GM19328 (cell line): ENCODE results near the gene CLCN3.
A peak's percentile ranks its signal among the peaks of the same experiment; 100 is the strongest.
"Not testable (repeated sequence)": the region's sequence is repeated elsewhere in the genome, so short reads cannot be mapped to it uniquely, and the experiment has no call there.

Source experiments
- ATAC-seq: cut with Tn5 transposase; IDR thresholded peaks from one replicate; pipeline ENCODE4 v1.9.1; 2021; ENCODE audit warnings: mild to moderate bottlenecking, moderate library complexity; ENCODE audit not compliant: unreplicated experiment

The CLCN3 gene

GRCh38 chr4:169690787-169691186 lies 70.4 kb downstream of the CLCN3 start:
- ATAC-seq, result no peak

- ATAC-seq, result no peak
Observed at GRCh38 chr4:169698331-169698730, 78.0 kb downstream of the CLCN3 start.

- ATAC-seq, result no peak
Observed at GRCh38 chr4:169707958-169708643, 87.7 kb downstream of the CLCN3 start.

- no peak for ATAC-seq
Observed at GRCh38 chr4:169715826-169716225, 95.4 kb downstream of the CLCN3 start.

- no peak for ATAC-seq
Observed at GRCh38 chr4:169716677-169717076, 96.3 kb downstream of the CLCN3 start.

- ATAC-seq, result no peak
Observed at GRCh38 chr4:169720529-169720928, 100.2 kb downstream of the CLCN3 start.

- ATAC-seq, result no peak
Observed at GRCh38 chr4:169723207-169723965, 103.0 kb downstream of the CLCN3 start.

GRCh38 chr4:169724260-169724659 lies 103.9 kb downstream of the CLCN3 start:
- ATAC-seq, result no peak

- ATAC-seq, result no peak
Observed at GRCh38 chr4:169727616-169728015, 107.2 kb downstream of the CLCN3 start.

GRCh38 chr4:169730564-169730963 lies 110.2 kb downstream of the CLCN3 start:
- no peak for ATAC-seq

- not testable (repeated sequence) for ATAC-seq
Observed at GRCh38 chr4:169738604-169739003, 118.2 kb downstream of the CLCN3 start.

- ATAC-seq, result no peak
Observed at GRCh38 chr4:169741569-169741968, 121.2 kb downstream of the CLCN3 start.

- no peak for ATAC-seq
Observed at GRCh38 chr4:169744601-169745000, 124.2 kb downstream of the CLCN3 start.

GRCh38 chr4:169745291-169745690 lies 124.9 kb downstream of the CLCN3 start:
- no peak for ATAC-seq

- no peak for ATAC-seq
Observed at GRCh38 chr4:169756971-169757574, 136.7 kb downstream of the CLCN3 start.

- ATAC-seq, result peak; percentile 95
Observed at GRCh38 chr4:169757575-169758184, 137.3 kb downstream of the CLCN3 start, which contains the start of gene HPF1. Gene HPF1 (minus strand): TSS chr4:169757944. CDS start chr4:169757877, 67 bp downstream.

- no peak for ATAC-seq
Observed at GRCh38 chr4:169758401-169758962, 138.1 kb downstream of the CLCN3 start.

GRCh38 chr4:169761846-169762245 lies 141.5 kb downstream of the CLCN3 start:
- ATAC-seq, result no peak

- no peak for ATAC-seq
Observed at GRCh38 chr4:169765835-169766234, 145.5 kb downstream of the CLCN3 start.

GRCh38 chr4:169766741-169767140 lies 146.4 kb downstream of the CLCN3 start:
- no peak for ATAC-seq

- no peak for ATAC-seq
Observed at GRCh38 chr4:169768385-169768784, 148.0 kb downstream of the CLCN3 start.
